Suprapubic skin (tissue), 4 donors: ENCODE results near the gene TRIM74.
"Not testable (repeated sequence)": the region's sequence is repeated elsewhere in the genome, so short reads cannot be mapped to it uniquely, and the experiment has no call there.

Experiments used
- POLR2A ChIP-seq, 2 donors: fragments of 450-650 bp; IDR thresholded peaks; one replicate each; pipeline ENCODE4 v1.6.1; 2017; ENCODE audit warnings: antibody characterized with exemption in 2 of 2, mild to moderate bottlenecking in 2 of 2, moderate library complexity in 2 of 2
- POLR2AphosphoS5 ChIP-seq, 3 donors: sonication (generic); formaldehyde crosslinking; IDR thresholded peaks; one replicate each; pipeline ENCODE4 v1.6.1; 2017; ENCODE audit warnings: antibody characterized with exemption in 3 of 3

DNA sequence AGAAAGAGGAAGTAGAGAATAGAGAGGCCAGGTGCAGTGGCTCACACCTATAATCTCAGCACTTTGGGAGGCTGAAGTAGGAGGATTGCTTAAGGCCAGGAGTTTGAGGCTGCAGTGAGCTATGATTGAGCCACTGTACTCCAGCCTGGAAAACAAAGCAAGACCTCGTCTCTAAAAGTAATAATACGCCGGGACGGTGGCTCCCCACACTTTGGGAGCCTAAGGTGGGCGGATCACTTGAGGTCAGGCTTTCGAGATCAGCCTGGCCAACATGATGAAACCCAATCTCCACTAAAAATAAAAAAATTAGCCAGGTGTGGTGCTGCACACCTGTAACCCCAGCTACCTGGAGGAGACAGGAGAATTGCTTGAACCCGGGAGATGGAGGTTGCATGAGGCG lies 26.2 kb upstream of the TRIM74 start:
- not testable (repeated sequence) for TF ChIP-seq POLR2AphosphoS5, POLR2A (IDR thresholded peaks at IDR 0.05)
